GM19099 (cell line): ENCODE measurements around the gene GPC5.

Experiments
- POLR2A ChIP-seq: IDR thresholded peaks from 3 replicates; pipeline ENCODE4 v1.6.1; 2011; ENCODE audit warnings: low read depth; ENCODE audit not compliant: insufficient read length; ENCODE audit errors: extremely low read depth

The GPC5 gene

GRCh38 chr13:91630946-91631345 lies 232.5 kb downstream of the GPC5 start:
- TF ChIP-seq POLR2A, result no peak

- TF ChIP-seq POLR2A, result no peak
These were observed 233.7 kb downstream of the GPC5 start for GRCh38 chr13:91632086-91632485.

- no peak for TF ChIP-seq POLR2A
These were observed 240.9 kb downstream of the GPC5 start for GRCh38 chr13:91639330-91639729.

- no peak for TF ChIP-seq POLR2A
These were observed 245.0 kb downstream of the GPC5 start for GRCh38 chr13:91643394-91643793.

GRCh38 chr13:91644806-91645205 lies 246.4 kb downstream of the GPC5 start:
- TF ChIP-seq POLR2A, result no peak

GRCh38 chr13:91647361-91647990 lies 249.1 kb downstream of the GPC5 start:
- no peak for TF ChIP-seq POLR2A

- no peak for TF ChIP-seq POLR2A
These were observed 249.6 kb downstream of the GPC5 start for GRCh38 chr13:91648012-91648411.

GRCh38 chr13:91649456-91649855 lies 251.0 kb downstream of the GPC5 start:
- TF ChIP-seq POLR2A, result no peak

GRCh38 chr13:91652404-91653301 lies 254.2 kb downstream of the GPC5 start:
- TF ChIP-seq POLR2A, result no peak

GRCh38 chr13:91655731-91656130 lies 257.3 kb downstream of the GPC5 start:
- TF ChIP-seq POLR2A, result no peak

GRCh38 chr13:91657283-91657682 lies 258.9 kb downstream of the GPC5 start:
- TF ChIP-seq POLR2A, result no peak

- TF ChIP-seq POLR2A, result no peak
These were observed 261.0 kb downstream of the GPC5 start for GRCh38 chr13:91659256-91660075.

GRCh38 chr13:91660076-91660415 lies 261.6 kb downstream of the GPC5 start:
- TF ChIP-seq POLR2A, result no peak

- TF ChIP-seq POLR2A, result no peak
These were observed 263.5 kb downstream of the GPC5 start for GRCh38 chr13:91661692-91662490.

- no peak for TF ChIP-seq POLR2A
These were observed 265.6 kb downstream of the GPC5 start for GRCh38 chr13:91664039-91664438.
